GM10847 (cell line): ENCODE measurements around the gene TIMD4.

ENCODE experiments used
- POLR2A ChIP-seq: IDR thresholded peaks from 2 replicates; pipeline ENCODE4 v1.6.1; 2011; ENCODE audit not compliant: insufficient read length; ENCODE audit errors: extremely low read depth

The TIMD4 gene

DNA sequence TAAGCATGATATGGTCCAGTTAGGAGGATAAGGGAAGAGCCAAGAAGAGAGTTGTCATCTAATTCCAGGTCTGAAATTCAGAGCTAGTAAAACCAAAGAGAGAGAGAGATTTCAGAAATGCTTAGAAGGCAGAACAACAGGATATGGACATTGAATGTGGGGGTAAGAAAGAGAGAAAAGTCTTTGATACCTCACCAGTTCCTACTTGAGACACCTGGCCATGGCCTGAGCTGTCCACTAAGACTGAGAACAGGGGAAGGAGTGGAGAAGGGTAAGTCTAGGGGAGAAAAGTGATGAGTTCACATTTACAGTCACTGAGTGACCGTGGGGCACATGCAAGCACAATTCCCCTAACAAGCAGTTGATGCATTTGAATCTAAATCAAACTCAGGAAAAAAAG, 35.5 kb downstream of the TIMD4 start:
- TF ChIP-seq POLR2A: no peak

- no peak for TF ChIP-seq POLR2A
Measured at GRCh38 chr5:156922207-156922792, 40.7 kb downstream of the TIMD4 start.

DNA sequence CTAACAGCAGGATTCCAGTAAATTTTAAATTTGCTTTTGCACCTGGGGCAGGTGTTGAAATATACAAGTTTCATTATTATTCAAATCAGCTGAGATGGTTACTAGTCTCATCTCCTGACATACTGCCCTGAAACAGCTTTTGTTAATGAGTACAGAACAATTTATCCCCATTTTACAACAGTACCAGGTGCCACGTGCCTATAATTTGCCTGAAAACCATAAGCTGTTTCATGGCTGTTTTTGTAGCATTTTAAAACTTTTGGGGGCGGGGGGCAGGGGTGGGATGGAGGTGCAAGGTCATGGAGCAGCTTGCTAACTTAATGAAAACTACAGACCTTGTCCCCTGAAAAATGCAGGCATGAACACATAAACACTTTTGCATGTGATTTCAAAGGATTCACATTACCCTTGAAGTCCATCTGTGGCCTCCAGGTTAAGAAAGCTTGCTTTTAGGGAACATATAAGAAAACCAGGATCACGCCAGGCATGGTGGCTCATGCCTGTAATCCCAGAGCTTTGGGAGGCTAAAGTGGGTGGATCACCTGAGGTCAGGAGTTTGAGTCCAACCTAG, 42.1 kb downstream of the TIMD4 start:
- no peak for TF ChIP-seq POLR2A

GRCh38 chr5:156920042-156920860, 42.8 kb downstream of the TIMD4 start:
- TF ChIP-seq POLR2A: no peak

DNA sequence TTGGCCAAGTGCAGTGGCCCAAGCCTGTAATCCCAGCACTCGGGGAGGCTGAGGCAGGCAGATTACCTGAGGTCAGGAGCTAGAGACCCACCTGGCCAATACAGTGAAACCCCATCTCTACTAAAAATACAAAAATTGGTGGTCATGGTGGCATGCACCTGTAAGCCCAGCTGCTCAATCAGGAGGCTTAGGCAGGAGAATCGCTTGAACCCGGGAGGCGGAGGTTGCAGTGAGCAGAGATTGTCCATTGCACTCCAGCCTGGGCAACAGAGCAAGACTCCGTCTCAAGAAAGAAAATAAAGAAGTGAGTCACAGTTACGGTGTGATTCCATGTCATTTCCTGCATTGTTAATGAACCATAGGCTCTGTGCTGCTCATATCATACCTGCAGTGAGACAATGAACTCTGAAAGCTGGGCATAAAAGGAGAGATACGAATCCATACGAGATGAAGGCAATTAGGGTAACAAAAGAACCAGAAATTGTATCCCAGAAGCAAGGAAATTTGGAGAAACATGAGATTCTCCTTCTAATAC, 44.6 kb downstream of the TIMD4 start:
- TF ChIP-seq POLR2A: no peak

DNA sequence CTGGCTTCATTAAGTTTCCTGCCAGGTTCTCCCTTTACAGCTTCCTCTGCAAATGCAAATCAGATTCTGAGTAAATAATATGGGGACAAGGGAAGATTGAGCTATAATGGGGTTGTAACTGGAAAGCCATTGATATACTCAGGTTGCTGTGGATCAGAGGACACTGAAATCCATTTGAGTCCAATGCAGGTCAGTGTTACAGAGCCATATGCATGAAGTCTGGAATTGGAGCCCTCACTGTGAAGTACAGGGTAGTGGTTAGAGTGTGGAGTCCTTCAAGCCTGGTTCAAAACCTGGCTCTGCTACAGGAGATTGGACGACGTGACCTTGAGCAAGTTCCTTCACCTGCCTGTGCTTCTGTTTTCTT, 48.7 kb downstream of the TIMD4 start:
- no peak for TF ChIP-seq POLR2A

GRCh38 chr5:156913719-156914370, 49.2 kb downstream of the TIMD4 start:
- no peak for TF ChIP-seq POLR2A

GRCh38 chr5:156913355-156913718, 49.7 kb downstream of the TIMD4 start:
- TF ChIP-seq POLR2A: no peak

DNA sequence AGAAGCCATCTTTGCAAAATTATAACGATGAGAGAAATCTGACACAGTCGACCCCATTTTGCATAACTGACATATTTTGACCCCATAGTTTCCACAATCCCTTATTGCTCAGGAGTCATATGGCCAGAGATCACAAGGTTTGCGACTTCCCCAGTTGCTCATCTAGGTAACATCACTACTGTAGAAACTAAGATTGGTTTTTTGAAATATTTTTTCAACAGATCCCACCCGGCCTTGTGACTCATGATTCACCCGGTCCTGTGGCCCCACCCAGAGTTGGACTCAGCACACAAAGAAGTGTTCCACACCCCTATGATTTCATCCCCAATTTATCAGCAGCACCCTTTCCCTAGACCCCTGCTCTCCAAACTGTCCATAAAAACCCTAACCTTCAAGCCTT, 50.2 kb downstream of the TIMD4 start:
- TF ChIP-seq POLR2A: no peak

DNA sequence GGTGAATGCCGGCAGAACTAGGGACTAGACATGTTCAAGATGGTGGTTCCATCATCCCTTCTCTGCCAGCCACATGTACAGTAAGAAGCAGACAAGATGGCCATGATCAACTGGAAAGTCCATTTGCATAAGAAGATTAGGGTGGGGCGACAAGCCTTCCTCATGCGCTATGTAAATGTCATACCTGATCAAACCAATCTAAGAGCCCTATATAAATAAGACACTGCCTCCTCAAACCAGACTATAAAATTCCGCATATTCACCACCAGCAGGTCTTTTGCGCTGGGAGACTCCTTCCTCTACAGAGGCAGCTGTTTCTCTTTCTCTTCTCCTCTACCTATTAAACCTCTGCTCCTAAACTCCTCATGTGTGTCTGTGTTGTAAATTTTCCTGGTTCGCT, 53.8 kb downstream of the TIMD4 start:
- TF ChIP-seq POLR2A: no peak

GRCh38 chr5:156907667-156908066, 55.4 kb downstream of the TIMD4 start:
- no peak for TF ChIP-seq POLR2A

GRCh38 chr5:156906807-156907206, 56.2 kb downstream of the TIMD4 start:
- no peak for TF ChIP-seq POLR2A

- TF ChIP-seq POLR2A: no peak
Measured at GRCh38 chr5:156896546-156896945, 66.5 kb downstream of the TIMD4 start.

DNA sequence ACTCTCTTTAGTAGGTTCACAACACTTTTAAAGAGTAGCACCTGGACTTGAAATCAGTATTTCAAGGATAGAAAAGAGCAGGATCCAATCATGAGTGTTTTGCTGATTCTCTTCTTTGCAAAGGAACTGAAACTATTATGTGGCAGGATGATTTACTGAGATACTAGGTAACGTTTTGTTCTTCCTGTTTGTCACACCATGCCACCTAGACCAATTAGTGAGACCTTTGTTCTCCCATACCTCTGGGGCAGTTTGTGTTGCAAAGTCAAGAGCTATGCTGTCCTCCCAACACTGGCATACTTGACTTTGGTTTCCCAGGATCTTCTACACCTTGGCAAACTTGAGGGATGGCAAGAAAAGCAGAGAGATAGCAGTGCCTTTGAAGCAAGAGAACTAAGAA, 69.5 kb downstream of the TIMD4 start:
- TF ChIP-seq POLR2A: no peak

DNA sequence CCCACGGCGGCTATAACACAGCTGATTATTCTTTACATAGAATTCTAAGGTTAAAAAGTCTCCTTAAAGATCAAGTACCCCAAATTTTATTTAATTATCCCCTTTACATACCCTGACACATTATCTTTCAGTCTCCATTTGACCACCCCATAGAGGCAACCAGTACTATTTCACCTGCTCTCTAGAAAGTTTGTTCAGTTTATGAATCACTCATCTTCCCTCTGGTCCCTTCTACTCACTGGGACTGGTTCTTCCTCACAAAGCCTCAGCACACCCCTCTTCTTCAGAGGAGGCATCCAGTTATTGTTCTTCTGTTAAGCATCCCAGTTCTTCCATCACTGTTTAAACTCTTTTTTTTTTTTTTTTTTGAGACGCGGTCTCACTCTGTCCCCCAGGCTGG, 70.2 kb downstream of the TIMD4 start:
- no peak for TF ChIP-seq POLR2A

DNA sequence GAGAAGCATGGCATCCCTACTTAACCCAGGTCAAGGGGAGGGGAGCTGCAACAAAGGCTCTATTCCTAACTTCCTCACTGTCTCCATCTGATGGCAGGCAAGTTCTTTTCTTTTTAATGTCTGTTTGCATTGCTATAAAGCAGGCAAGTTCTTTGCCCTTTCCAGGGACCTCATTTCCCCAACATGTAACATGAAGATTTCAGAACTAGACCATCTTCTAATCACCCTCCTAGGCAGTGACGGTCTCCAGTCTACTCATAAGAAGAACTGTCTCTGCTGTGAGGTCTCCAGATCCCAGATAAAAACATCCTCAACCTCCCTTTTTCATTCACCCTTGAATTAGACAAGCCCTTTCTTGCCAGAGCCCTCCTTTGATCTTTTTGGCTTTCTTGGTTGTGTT, 70.8 kb downstream of the TIMD4 start:
- TF ChIP-seq POLR2A: no peak
